DMS153 (cell line): ENCODE measurements around the gene CCDC110.
A peak's percentile ranks its signal among the peaks of the same experiment; 100 is the strongest.

Experiments used
- DNase-seq: peaks from one replicate; lab custom pipeline; 2025; lab: John Stamatoyannopoulos, UW

Gene CCDC110

DNA sequence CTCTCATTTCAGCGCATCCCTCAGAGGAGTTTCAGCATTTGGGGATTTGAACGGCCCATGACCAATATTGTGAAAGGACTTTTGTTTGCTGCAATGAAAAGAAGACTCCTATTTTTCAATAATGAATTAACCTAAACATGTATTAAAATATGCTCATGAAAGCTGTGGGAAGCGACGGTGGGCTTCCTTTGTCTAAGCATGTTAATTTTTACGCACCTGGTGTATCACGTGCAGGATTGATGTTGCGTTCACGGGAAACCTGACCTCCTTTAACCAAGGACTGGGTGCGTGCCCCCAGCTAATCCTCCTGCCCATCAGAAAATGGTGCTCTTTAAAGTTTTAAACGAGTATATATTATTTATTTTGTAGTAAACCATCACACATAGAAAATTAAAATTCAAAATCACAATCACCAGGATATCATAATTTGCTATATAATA, 590 bp upstream of the CCDC110 start:
- no peak for DNase-seq

DNA sequence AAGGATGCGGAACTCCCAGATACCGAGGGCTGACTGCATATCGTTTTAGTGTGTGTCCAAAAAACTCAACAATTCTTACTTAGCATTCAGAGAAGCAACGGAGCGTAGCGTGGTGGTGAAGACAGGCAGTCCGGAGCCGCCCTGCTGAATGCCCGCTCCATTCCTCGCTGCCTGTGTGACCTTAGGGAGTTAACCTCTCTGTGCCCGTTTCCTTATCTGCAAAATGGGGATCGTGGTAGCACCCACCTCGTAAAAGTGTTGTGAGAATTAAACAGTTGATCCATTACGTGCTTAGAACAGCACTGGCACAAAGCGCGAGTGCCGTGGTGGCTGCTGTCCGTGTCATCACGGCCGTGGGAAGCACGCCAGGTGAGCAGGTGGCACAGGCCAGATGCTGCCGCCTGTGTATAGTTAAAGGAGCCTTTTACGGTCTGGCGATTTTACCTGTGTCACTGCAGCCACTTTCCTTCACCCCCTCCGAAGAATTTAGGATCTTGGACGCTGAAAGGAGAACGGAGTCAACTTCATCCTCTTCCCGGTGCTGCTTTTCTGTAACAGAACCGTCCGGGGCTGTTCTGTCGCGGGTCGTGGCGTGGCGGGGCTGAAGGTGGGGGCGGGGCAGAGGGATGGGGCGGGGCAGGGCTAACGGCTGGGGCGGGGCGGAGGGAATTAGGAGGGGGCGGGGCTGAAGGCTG, 885 bp downstream of the CCDC110 start:
- peak; percentile 41 for DNase-seq

DNA sequence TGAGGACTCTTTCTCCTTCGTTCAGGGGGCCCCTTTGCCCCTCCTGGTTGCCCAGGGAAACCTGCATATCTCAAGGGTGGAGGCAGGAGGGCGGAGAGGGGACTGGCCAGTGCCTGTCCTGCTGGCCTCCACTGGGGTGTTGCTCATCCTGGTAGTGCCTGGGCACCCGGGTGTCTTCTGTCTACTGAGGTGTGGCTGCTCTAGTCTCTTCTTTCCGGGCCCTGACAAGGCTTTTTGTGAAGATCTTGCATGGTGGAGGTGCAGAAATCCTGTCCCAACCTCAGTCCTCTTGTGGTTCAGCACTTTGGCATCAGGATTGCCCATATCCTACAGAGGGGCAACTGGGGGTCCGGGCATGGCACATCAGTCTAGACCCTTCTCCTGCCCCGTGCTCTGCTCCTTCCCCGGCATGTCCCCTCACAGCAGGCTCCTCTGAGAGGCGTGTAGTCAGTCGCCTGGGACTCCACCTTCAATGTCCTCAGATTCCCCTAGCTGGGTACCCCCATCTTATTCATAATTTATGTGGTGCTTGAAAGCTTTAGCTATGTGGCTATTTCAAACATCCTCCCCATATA, 1.9 kb downstream of the CCDC110 start:
- DNase-seq, result no peak

DNA sequence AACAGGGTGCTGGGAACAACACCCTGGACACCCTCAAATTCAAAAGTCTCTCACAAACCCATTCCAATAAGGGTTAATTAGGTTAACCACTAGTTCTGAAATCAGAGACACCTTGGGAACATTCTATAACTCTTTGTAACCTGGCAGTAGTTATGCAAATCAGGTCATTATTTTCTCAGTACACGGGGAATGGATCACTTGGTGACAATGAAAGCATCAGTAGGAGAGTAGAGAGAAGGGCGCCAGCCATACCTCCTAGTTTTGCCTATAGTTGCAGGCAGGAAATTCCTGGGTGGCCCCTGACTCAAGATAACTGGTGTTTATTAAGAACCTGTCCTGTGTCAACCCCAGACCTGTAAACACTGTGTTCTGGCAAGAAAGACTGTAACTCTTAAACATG, 2.5 kb downstream of the CCDC110 start:
- DNase-seq, result no peak

DNA sequence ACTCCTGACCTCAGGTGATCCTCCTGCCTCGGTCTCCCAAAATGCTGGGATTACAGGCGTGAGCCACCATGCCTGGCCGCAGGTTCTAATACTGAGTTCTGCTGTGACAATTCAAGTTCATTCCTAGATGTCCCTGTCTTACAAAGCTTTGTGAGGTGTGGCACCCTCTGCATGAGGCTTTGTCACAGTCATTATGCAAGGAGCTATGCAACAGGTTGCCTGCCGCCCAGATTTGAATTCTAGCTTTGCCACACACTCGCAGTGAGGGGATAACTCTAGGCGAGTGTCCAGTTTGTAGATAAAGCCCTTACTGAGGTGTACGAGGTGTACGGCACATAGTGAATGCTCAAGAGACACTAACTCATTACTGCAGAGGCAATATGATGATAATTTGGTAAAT, 3.5 kb downstream of the CCDC110 start:
- DNase-seq, result no peak

DNA sequence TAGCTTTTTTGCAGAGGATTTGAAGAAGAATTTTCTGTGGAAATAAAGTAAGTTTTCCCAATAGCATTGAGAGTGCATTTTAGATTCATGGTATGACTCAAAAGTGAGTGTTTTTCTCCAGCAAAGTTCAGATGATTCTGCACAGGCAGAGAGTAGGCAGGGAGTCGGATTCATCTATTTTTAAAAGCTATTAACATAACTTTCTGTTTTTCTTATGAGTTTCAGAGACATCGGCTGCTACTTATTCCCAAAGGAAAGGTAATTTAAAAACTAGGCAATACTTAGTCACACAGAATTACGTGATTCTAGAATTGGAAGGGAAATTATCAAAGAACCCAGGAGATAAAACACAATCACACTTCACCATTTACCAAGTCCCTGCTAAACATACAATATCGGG, 4.4 kb downstream of the CCDC110 start:
- DNase-seq, result no peak

DNA sequence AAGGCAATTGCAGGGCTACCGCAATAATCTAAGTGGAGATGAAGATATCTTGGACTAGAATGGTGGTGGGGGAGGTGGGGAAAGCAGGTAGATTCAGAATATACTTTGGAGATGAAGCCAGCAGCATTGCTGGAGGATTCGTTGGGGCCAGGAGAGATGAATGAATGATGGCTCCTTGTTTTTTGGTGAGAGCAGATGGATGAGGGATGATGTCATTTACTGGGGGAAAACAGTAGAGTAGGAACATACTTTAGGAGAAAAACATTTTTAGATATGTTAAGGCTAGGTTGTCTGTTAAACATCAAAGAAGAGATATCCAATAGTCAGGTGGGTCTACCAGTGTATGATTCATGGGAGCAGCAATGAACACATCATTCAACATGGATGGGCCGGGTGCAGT, 5.8 kb downstream of the CCDC110 start:
- DNase-seq, result no peak

DNA sequence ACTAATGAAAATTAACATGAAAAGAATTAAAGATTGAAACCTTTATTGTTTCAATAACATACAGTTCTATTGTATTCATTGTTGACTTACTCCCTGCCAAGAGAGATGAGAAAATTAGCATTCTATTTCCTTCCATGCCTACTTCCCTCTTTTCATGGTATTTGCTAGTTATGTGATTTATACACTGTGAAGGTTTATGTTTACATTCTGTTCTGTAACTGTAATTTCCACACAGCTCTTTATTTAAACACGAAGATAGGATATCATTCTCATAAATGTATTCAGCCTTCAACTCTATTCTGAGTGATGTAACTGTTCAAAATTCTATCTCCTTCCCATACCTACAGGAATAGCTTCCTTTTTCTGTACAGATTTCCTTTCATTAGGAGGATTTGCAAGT, 6.6 kb downstream of the CCDC110 start:
- DNase-seq, result peak; percentile 33

DNA sequence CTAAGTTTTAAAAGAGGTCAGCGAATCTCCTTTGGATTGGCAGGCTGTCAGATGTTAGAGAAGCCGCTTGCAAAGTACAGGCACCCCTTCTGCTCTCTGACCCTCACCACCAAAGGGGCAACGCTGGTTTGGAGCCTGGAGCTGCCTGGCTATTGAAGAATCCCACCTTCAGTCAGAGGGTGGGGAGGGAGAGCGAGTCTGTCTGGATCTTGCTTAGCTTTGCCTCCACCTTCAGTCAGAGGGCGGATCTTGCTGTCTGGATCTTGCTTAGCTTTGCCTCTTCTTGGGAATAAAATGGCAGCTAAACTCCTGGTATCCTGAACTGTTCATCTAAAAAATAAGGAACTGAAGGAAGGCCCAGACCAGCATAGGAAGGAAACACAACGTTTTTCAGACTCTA, 7.3 kb downstream of the CCDC110 start:
- DNase-seq, result no peak

DNA sequence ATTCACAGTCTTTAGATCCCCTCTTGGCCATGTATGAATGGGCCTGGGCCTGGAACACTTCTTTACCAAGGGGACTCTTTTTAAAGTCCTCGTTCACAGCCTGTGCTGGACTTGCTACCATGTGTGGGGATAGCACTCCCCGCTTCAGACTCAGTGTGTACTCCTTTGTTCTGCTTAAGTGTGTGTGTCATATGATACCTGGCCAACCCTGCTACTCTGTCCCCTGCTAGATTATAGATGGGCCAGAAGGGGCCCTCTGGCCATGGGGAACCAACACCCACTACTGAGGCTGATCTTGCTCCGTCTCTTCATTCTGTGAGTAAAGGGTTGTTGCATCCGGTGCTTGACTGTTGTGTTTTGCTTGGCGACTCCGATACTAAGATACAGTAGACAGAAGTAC, 8.0 kb downstream of the CCDC110 start:
- peak; percentile 58 for DNase-seq

DNA sequence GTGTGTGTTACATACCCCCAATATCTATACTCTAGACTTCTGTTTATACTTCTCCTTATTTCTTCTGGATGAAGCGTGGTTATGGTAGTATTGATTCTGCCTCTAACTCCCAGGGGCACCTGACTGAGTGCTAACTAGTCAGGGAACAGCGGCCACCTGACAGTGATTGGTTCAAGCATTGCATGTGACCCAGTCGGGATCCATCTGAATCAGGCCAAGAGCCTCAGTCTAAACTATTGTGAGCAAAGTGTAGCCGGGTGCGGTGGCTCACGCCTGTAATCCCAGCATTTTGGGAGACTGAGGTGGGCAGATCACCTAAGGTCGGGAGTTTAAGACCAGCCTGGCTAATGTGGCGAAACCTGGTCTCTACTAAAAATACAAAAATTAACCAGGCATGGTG, 10.0 kb downstream of the CCDC110 start:
- no peak for DNase-seq

DNA sequence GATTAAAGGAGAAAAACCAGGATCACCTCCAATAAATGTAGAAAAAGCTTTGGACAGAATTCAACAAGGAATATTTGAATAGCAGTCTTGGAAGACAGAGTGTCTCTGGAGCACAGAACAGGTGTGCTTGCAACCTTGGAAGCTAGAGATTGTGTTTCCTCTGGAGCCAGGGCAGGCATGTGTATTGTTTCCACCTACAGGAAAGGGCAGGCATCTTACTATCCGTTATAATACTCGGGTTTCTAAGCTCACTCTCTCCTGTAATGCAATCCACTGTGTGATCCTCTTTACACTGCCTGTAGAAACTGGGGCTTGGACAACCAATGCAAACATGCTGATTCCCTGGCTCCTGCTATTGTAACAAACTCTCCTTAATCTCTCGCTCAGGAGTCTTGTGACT, 14.4 kb downstream of the CCDC110 start:
- DNase-seq, result no peak

DNA sequence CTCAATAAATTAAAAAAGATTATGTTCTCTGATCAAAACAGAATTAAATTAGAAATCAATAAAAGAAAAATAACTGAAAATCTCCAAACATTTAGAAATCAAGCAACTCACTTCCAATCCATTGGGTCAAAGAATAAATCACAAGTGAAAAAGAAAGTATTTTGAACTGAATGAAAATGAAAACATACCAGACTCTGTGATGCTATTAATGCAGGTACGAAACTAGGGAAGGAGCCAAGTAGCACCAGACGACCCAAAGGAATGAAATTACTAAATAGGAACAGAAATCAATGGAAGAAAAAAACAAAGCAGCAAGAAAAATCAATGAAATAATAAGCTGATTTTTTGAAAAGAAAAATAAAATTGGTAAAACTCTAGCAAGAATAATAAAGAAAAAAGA, 15.4 kb downstream of the CCDC110 start:
- DNase-seq, result no peak

DNA sequence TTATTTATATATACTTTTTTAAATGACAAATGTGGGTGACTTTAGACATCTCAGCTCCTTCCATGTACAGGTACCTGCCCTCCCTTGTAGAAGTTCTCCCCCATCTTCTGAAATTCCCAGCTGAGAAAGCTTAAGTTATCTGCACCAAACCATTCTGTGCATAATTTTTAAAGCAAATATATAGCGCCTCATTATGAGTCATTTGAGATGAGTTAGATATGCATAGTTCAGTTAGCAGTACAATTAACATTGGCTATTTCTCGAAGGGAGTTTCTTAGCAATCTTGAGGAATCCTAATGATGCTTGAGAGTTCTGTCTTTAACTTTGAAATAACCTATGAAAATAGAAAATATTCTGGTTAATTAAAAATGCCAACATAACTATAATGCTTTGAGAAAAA, 26.3 kb downstream of the CCDC110 start:
- DNase-seq, result no peak

DNA sequence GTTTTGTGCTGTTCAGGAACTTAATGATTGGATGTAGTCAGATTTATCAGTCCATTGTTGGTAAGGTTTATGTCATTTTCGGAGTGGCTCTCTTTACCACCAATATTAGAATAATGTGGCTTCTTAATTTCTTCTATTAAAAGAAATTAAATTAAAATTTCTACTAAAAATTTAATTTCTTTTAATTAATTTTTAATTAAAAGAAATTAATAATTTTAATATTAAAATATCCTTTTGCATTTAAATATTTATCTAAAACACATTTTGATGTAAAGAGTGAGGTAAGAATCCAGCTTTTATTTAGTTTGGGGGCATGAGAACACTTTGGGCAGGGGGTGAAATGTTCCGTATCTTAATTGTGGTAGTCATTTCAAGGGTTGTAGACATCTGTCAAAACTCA, 30.1 kb downstream of the CCDC110 start:
- no peak for DNase-seq

DNA sequence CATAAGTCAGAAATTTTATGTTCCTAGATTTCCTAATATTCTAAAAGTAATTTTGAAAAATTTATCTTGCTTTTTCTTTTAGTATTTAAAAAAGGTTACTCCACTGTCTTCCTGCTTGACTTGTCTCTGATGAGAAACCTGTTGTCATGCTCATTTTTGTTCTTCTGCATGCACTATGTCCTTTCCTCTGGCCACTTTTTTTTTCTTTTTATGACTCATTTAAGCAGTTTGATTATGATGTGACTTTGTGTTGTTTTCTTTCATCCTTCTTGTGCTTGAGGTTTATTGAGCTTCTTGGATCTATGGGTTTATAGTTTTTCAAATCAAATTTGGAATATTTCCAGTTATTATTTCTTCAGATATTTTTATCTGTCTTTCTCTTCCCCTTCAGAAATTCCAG, 33.7 kb downstream of the CCDC110 start:
- DNase-seq, result no peak

DNA sequence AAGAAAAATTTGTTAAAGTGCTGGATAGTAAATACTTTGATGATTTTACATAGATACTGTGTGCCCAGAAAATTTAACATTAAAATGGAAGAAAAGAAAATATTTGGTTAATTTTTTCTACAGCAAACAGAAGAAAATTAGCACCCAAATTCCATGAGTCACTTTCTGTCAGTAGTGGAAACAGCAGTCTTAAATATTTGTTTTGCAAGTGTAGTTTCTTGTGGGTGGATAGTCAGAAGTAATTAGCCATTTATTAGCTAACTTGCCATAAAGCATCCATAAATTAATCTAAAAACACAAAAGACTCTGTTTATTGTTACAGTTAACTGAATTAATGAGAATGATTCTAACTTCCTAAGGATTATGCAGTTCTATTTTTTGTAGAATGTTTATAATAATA, 36.1 kb downstream of the CCDC110 start:
- no peak for DNase-seq

DNA sequence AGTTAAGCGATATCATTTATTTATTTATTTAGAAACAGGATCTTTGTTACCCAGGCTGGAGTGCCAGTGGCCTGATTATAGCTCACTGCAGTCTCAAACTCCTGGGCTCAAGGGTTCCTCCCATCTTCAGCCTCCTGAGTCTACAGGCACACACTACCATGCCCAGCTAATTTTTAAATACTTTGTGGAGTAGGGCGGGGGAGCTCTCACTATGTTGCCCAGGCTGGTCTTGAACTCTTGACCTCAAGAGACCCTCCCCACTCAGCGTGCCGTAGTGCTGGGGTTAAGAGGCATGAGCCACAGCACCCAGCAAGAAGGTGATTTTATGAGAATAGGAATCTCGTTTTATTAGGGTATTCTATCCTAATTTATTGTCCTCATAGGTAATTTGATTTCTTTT, 41.9 kb downstream of the CCDC110 start:
- DNase-seq, result no peak

DNA sequence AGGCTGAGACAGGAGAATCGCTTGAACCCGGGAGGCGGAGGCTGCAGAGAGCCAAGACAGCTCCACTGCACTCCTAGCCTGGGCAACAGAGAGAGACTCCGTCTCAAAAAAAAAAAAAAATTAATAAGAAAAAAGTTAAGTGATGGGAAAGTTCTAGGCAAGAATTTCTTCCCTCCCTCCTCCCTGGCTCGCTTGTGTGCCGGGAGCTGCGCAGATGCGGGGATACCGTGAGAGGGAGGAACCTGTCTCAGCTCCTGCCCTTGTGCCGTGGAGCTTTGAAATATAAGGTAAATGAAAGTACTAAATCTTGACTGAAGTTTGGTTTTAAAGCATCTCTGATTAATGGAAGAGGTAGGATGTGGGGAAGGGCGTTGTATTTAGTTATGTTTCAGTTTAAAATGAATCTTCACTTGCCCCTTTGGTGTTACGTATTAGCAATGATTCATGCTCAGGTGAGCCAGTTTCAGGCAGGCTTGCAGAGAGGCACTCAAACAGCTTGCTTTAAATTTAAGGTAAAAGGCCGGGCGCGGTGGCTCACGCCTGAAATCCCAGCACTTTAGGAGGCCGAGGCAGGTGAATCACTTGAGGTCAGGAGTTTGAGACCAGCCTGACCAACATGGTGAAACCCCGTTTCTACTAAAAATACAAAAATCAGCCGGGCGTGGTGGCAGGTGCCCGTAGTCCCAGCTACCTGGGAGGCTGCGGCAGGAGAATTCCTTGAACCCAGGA, 44.4 kb downstream of the CCDC110 start:
- DNase-seq, result no peak

DNA sequence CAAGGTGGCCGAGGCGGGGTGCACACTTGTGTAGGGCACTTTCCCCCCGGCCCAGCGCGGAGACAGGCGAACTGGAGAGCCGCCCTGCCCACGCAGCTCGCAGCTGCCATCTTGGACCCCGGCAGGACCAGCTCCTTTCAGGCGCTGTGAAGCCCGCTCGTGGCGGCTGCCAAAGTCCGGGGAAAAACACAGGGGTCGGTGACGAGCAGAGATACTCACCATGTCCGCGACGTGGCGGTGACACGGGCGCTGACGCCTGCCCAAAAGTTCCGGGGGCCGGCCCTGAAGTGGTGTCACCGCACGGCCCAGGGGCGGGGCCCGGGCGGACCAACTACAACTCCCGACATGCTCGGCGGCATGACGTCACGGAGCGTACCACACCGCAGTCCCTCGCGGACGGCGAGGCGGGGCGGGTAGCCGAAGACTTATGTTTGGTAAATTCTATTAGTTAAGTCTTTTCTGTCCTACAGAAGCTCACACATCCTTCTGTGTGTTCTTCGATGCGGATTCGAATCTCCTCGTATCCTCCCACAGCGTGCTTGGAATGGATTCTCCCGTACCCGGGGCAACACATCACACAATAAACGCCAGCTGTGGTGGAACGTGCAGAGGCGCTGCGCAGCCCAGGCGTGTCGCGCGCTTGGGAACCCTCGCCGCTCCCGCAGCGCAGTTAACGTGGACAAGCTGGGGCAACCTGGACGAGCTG, 45.7 kb downstream of the CCDC110 start, which contains the start of gene UFSP2:
UFSP2 (minus strand) TSS at position 318 of the 706 bp plus-strand sequence; CDS start at position 222, 96 bp downstream.
- peak; percentile 75 for DNase-seq

DNA sequence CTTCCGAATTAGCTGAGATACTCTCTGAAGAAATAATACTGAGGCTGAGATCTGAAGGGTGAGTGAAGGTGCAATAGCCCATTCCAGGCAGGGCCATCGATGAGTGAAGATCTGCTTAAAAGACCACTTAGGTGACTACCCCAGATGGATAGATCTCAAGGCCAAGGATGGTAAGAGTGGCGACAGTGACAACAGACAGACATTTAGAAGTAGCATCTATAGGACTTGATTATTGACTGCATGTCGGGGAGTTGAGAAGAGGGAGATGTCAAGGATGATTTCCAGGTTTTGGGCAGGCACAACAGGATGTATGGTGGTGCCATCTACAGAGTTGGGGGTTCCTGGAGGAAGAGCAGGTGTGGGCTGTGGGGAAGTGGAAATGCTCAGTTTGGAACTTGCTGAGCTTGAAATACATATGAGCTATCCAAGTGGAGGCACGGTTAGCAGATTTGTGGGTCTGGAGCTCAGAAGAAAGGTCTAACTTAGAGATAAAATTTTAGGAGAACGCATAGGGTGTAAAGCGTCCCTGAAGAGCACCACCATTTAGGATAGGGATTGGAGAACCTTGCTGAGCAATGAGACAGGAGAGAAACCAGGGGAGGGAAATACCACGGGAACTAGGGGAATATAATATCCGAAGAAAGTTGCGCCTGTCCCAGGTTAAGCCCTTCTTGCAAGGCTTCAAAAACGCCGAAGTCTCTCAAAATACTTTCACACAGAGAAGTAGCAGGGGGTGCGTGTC, 46.5 kb downstream of the CCDC110 start:
- DNase-seq, result no peak
